RWPE2 (cell line): Measurements from ENCODE around the gene MAIP1.

Experiments used
- ATAC-seq: fragments of 200-7000 bp; cut with Tn5 transposase; 3 replicates; pipeline ENCODE4 v1.9.1; 2021; ENCODE audit warnings: low read depth
- DNase-seq: peaks from one replicate; pipeline ENCODE4 v3.0.0-alpha.2; 2020; ENCODE audit warnings: low spot score
- H3K27ac ChIP-seq: fragments of 450-650 bp; 2 replicates; pipeline ENCODE4 v1.5.1; 2017; ENCODE audit warnings: mild to moderate bottlenecking; ENCODE audit not compliant: poor library complexity, severe bottlenecking
- H3K27me3 ChIP-seq: fragments of 250-450 bp; sonication (Bioruptor Pico); 2 replicates; pipeline ENCODE4 v1.5.1; 2021; ENCODE audit warnings: mild to moderate bottlenecking, moderate library complexity; ENCODE audit not compliant: insufficient read depth, poor library complexity, severe bottlenecking
- H3K36me3 ChIP-seq: fragments of 250-450 bp; sonication (Bioruptor Pico); 2 replicates; pipeline ENCODE4 v1.5.1; 2020; ENCODE audit warnings: low read depth, mild to moderate bottlenecking, moderate library complexity
- H3K4me1 ChIP-seq: fragments of 250-450 bp; sonication (Bioruptor Pico); 2 replicates; pipeline ENCODE4 v1.5.1; 2021; ENCODE audit warnings: mild to moderate bottlenecking, moderate library complexity; ENCODE audit not compliant: insufficient read depth, poor library complexity, severe bottlenecking
- H3K4me3 ChIP-seq: fragments of 250-450 bp; sonication (Bioruptor Pico); 2 replicates; pipeline ENCODE4 v1.5.1; 2021; ENCODE audit warnings: mild to moderate bottlenecking, moderate library complexity; ENCODE audit not compliant: severe bottlenecking
- H3K9me3 ChIP-seq: fragments of 250-450 bp; sonication (Bioruptor Pico); 2 replicates; pipeline ENCODE4 v1.5.1; 2021; ENCODE audit warnings: mild to moderate bottlenecking, moderate library complexity; ENCODE audit not compliant: severe bottlenecking
- CTCF ChIP-seq: fragments of 450-650 bp; IDR thresholded peaks from one replicate; pipeline ENCODE4 v1.5.1; 2017; ENCODE audit warnings: mild to moderate bottlenecking, moderate library complexity; ENCODE audit not compliant: poor library complexity, severe bottlenecking

MAIP1 gene

DNA sequence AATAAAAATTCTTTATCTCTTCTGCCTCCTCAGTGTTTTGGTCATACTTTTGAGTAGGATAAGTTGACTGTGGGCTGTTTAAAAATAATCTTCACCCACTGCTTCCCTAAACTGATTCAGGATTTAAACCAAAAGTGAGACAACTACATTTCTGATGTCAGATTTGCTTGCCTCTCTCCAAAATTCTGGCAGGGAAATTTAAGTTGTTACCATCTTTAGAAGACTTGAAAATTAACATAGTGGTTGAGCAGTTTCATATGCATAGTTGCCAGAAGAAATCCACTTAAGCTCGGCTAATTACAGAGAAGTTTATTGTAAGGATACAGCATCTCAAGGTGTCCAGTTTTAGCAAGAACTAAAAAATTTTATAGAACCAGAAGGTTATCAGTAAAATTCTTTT is 57.0 kb downstream of the MAIP1 start:
- Histone ChIP-seq H3K27me3 (no peaks in the 10 kb centered on the region), H3K36me3 (no peaks in the 10 kb centered on the region), H3K9me3 (no peaks in the 10 kb centered on the region), H3K27ac (no peak overlapping the region), H3K4me1 (no peaks in the 10 kb centered on the region), H3K4me3 (no peak overlapping the region)
- no peak for TF ChIP-seq CTCF
- no peak for ATAC-seq
- DNase-seq = no peak
